ENCODE results near the gene POLR2M.

The POLR2M gene

DNA sequence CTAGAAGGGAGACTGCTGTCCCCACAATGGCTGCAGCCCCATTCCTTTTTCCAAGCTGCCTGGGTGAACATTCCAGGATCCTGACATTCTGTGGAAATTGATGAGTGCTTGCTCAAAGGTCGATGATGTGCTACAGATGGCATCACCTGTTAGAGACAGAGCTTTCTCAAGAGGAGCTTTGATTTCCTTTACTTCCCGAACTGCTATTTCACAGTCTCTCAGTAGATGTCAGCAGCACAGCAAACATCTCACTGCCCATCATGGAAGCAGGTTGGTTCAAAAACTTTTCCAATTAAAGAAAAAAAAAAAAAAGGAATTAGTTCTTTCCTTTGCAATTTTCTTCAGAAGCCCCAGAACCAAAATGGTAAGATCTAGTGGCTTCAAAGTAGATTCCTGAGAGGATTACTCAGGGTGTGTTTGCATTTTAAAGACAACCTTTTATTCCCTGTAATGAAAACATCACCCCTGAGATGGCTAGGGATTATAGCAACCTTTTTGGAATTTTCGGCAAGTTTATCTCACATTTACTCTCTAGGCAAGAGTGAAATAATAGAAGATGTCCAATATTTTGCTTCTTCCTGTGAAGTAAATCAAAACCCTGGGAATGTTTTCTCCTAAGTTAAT is 44.8 kb downstream of the POLR2M start:
- H3K4me3 ChIP-seq (ENCODE audit: low read depth, low read length): no peak overlapping the region
- TF ChIP-seq, protein P1, sequence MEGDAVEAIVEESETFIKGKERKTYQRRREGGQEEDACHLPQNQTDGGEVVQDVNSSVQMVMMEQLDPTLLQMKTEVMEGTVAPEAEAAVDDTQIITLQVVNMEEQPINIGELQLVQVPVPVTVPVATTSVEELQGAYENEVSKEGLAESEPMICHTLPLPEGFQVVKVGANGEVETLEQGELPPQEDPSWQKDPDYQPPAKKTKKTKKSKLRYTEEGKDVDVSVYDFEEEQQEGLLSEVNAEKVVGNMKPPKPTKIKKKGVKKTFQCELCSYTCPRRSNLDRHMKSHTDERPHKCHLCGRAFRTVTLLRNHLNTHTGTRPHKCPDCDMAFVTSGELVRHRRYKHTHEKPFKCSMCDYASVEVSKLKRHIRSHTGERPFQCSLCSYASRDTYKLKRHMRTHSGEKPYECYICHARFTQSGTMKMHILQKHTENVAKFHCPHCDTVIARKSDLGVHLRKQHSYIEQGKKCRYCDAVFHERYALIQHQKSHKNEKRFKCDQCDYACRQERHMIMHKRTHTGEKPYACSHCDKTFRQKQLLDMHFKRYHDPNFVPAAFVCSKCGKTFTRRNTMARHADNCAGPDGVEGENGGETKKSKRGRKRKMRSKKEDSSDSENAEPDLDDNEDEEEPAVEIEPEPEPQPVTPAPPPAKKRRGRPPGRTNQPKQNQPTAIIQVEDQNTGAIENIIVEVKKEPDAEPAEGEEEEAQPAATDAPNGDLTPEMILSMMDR (IDR thresholded peaks at IDR 0.05; ENCODE audit: low read depth, low read length): 0 out of 2 replicates have a peak, but pooled peaks have one; percentile 28

DNA sequence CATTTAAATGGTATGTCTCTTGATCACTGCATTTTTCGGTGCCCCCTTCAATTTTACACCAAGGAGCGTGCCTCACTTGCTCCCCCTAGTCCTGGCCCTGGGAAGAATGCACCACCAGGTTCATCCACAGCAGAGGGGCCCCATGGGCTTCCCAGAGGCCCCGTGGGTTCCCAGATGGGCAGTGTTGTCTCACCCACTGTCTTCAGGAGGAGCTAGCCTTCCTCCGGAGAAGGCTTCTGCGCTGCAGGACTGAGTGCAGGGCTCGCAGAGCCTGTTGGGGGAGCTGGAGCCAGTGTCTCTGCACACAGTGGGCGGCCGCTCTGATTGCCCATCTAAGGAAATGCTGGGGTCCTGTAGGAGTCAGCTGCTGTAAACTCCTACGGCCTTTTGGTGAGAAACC is 45.9 kb downstream of the POLR2M start:
- TF ChIP-seq, protein P1 (IDR thresholded peaks at IDR 0.05; ENCODE audit: low read depth, low read length): no peak
- no peak overlapping the region for H3K4me3 ChIP-seq (ENCODE audit: low read depth, low read length)

DNA sequence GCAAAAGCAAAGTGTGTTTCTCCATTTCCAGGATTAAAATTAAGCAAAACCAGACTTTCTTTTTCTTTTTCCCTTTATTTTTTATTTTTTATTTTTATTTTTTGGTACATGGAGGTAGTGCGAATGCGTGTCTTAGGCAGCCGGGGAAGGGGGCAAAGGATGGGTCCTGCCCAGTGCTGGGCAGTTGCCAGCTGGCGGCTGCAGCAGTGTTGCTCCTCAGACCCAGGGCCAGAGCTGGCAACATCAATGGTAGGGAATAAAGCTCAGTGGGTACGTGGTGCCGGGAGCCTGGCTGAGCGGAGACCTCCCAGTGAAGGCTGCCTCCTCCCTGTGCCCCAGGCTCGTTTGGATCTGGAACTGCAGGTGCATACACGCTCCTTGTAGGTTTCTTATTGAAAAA is 46.3 kb downstream of the POLR2M start:
- H3K4me3 ChIP-seq (ENCODE audit: low read depth, low read length): no peak overlapping the region
- TF ChIP-seq, protein P1 (IDR thresholded peaks at IDR 0.05; ENCODE audit: low read depth, low read length): no peak

DNA sequence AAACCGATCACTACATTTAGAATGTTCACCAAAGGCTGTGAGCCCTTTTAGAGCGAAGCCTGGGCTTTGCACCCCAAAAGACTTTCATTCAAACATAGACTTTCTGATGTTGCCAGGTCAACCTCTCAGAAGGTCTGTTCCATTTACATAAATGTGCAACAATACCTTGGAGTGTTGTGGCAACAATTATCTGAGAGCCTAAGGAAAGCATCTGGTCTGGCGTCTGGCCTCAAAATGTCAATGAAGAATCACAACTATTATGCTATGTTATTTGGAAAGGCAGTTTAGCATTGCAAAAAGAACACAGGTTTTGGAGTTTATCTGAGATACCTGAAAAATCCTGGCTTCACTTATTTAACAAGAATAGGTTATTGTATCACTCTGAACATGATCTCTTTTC is 50.0 kb downstream of the POLR2M start:
- TF ChIP-seq, protein P1 (IDR thresholded peaks at IDR 0.05; ENCODE audit: low read depth, low read length): no peak
- no peak overlapping the region for H3K4me3 ChIP-seq (ENCODE audit: low read depth, low read length)

DNA sequence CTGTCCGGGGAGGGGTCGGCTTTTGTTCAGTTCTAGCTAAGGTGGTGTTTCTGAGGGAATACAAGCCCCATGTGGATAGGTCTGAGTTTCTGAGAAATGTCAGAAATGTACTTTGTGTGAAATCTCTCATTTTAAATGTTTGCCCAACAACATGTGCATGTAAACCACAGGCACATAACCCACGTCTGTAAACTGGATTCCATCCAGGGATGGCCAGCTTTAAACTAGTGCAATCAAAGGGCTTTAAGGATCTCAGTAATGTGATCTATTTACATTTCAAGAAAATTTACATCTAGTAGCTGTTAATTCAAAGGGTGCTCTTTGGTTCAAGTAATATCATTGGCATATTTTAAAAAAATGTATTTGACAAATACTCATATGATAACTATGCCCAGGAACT is 52.0 kb downstream of the POLR2M start:
- H3K4me3 ChIP-seq (ENCODE audit: low read depth, low read length): no peak overlapping the region

DNA sequence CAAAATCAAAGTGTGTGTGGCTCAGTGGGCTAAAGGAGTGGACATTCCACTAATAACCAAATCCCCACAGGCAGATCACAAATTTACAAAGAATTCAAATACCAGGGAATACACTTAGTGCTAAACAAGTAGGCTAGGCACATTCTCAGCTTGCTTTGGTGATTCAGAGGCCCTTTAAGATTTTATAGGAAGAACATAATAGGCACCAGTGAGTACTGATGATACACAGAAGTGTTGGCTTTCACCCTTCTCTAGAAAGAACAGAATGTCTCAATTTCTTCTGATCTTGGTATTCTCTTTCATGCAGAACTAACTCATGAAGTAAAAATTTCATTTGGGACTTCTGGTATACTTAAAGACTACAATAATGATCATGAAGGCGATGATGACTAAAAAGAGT is 55.0 kb downstream of the POLR2M start:
- TF ChIP-seq, protein P1 (IDR thresholded peaks at IDR 0.05; ENCODE audit: low read depth, low read length): no peak
- no peak overlapping the region for H3K4me3 ChIP-seq (ENCODE audit: low read depth, low read length)

More for the DNA sequence above, 52.0 kb downstream of the POLR2M start:
- TF ChIP-seq, protein P1 (IDR thresholded peaks at IDR 0.05; ENCODE audit: low read depth, low read length): no peak

DNA sequence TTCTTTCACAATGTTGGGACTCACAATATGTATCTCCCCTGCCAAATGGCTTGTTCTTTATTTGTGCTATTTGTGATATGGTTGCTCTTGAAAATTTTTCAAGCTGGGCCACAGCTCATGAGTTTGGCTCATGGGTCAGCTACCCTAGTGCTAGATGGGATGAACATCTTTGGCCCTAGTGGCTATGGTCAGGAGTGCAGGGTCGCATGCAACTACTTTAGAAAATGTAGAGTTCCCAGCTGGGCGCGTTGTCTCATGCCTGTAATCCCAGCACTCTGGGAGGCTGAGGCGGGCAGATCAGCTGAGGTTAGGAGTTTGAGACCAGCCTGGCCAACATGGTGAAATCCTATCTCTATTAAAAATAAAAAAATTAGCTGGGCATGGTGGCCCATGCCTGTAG is 55.8 kb downstream of the POLR2M start:
- no peak overlapping the region for H3K4me3 ChIP-seq (ENCODE audit: low read depth, low read length)
- TF ChIP-seq, protein P1 (IDR thresholded peaks at IDR 0.05; ENCODE audit: low read depth, low read length): no peak

All from WI38 (cell line).